GM18520 (cell line): ENCODE data around the gene ZEB1.
"Not testable (repeated sequence)": the region's sequence is repeated elsewhere in the genome, so short reads cannot be mapped to it uniquely, and the experiment has no call there.

Experiments used
- ATAC-seq: cut with Tn5 transposase; IDR thresholded peaks from one replicate; pipeline ENCODE4 v1.9.1; 2021; ENCODE audit not compliant: unreplicated experiment

The ZEB1 gene

GRCh38 chr10:31363696-31364095 lies 44.7 kb downstream of the ZEB1 start:
- ATAC-seq, result not testable (repeated sequence)

- ATAC-seq, result not testable (repeated sequence)
Measured at GRCh38 chr10:31364238-31364637, 45.2 kb downstream of the ZEB1 start.

- no peak for ATAC-seq
Measured at GRCh38 chr10:31366703-31367102, 47.7 kb downstream of the ZEB1 start.

GRCh38 chr10:31368724-31369123 lies 49.7 kb downstream of the ZEB1 start:
- ATAC-seq, result no peak

GRCh38 chr10:31372439-31372838 lies 53.4 kb downstream of the ZEB1 start:
- no peak for ATAC-seq

GRCh38 chr10:31374146-31374696 lies 55.2 kb downstream of the ZEB1 start:
- no peak for ATAC-seq

GRCh38 chr10:31381171-31381570 lies 62.2 kb downstream of the ZEB1 start:
- no peak for ATAC-seq

- no peak for ATAC-seq
Measured at GRCh38 chr10:31381766-31382316, 62.8 kb downstream of the ZEB1 start.

- peak; percentile 97 for ATAC-seq
Measured at GRCh38 chr10:31383810-31384588, 65.0 kb downstream of the ZEB1 start.

GRCh38 chr10:31384589-31384949 lies 65.6 kb downstream of the ZEB1 start:
- ATAC-seq, result no peak

- ATAC-seq, result no peak
Measured at GRCh38 chr10:31390804-31391203, 71.8 kb downstream of the ZEB1 start.

- no peak for ATAC-seq
Measured at GRCh38 chr10:31393844-31394243, 74.8 kb downstream of the ZEB1 start.

- ATAC-seq, result no peak
Measured at GRCh38 chr10:31395695-31396094, 76.7 kb downstream of the ZEB1 start.

GRCh38 chr10:31396376-31396775 lies 77.4 kb downstream of the ZEB1 start:
- ATAC-seq, result no peak

GRCh38 chr10:31397852-31398251 lies 78.8 kb downstream of the ZEB1 start:
- ATAC-seq, result no peak

- ATAC-seq, result no peak
Measured at GRCh38 chr10:31399171-31399570, 80.2 kb downstream of the ZEB1 start.

GRCh38 chr10:31399631-31400030 lies 80.6 kb downstream of the ZEB1 start:
- no peak for ATAC-seq

GRCh38 chr10:31401287-31401686 lies 82.3 kb downstream of the ZEB1 start:
- ATAC-seq, result no peak

GRCh38 chr10:31404640-31405039 lies 85.6 kb downstream of the ZEB1 start:
- no peak for ATAC-seq

GRCh38 chr10:31405829-31406228 lies 86.8 kb downstream of the ZEB1 start:
- ATAC-seq, result not testable (repeated sequence)

- not testable (repeated sequence) for ATAC-seq
Measured at GRCh38 chr10:31412397-31412796, 93.4 kb downstream of the ZEB1 start.

GRCh38 chr10:31413325-31413724 lies 94.3 kb downstream of the ZEB1 start:
- no peak for ATAC-seq
